ENCODE data around the gene CLCA2. TPM values are rescaled to one million over a fixed set of nuclear protein-coding genes. Genes with fewer than 3 reads are reported as not detected.

The CLCA2 gene
- total RNA-seq, 1 donor from 2014 or later = not detected

GRCh38 chr1:86429122-86429725 is 5.3 kb downstream of the CLCA2 start:
- DNase-seq (ENCODE audit: low read depth in 2 of 2) = no peak

- peak; percentile 64 to 90 for DNase-seq (ENCODE audit: low read depth in 2 of 2)
Measured at GRCh38 chr1:86429835-86430234, 5.9 kb downstream of the CLCA2 start.

GRCh38 chr1:86430376-86430775 is 6.4 kb downstream of the CLCA2 start:
- no peak for DNase-seq (ENCODE audit: low read depth in 2 of 2)

GRCh38 chr1:86434059-86434458 is 10.1 kb downstream of the CLCA2 start:
- no peak for DNase-seq (ENCODE audit: low read depth in 2 of 2)

GRCh38 chr1:86435327-86435726 is 11.4 kb downstream of the CLCA2 start:
- DNase-seq (ENCODE audit: low read depth in 2 of 2) = no peak

- no peak for DNase-seq (ENCODE audit: low read depth in 2 of 2)
Measured at GRCh38 chr1:86436041-86436440, 12.1 kb downstream of the CLCA2 start.

- DNase-seq (ENCODE audit: low read depth in 2 of 2) = no peak
Measured at GRCh38 chr1:86441581-86441980, 17.6 kb downstream of the CLCA2 start.

- no peak for DNase-seq (ENCODE audit: low read depth in 2 of 2)
Measured at GRCh38 chr1:86441997-86442396, 18.0 kb downstream of the CLCA2 start.

- no peak for DNase-seq (ENCODE audit: low read depth in 2 of 2)
Measured at GRCh38 chr1:86445919-86446318, 21.9 kb downstream of the CLCA2 start.

GRCh38 chr1:86447198-86447790 is 23.3 kb downstream of the CLCA2 start:
- no peak for DNase-seq (ENCODE audit: low read depth in 2 of 2)

- no peak for DNase-seq (ENCODE audit: low read depth in 2 of 2)
Measured at GRCh38 chr1:86448670-86449069, 24.7 kb downstream of the CLCA2 start.

GRCh38 chr1:86449103-86449502 is 25.1 kb downstream of the CLCA2 start:
- DNase-seq (ENCODE audit: low read depth in 2 of 2) = no peak

GRCh38 chr1:86450847-86451246 is 26.9 kb downstream of the CLCA2 start:
- no peak for DNase-seq (ENCODE audit: low read depth in 2 of 2)

- no peak for DNase-seq (ENCODE audit: low read depth in 2 of 2)
Measured at GRCh38 chr1:86453664-86454063, 29.7 kb downstream of the CLCA2 start.

GRCh38 chr1:86455073-86455472 is 31.1 kb downstream of the CLCA2 start:
- no peak for DNase-seq (ENCODE audit: low read depth in 2 of 2)

GRCh38 chr1:86460998-86461397 is 37.0 kb downstream of the CLCA2 start:
- no peak for DNase-seq (ENCODE audit: low read depth in 2 of 2)

- no peak for DNase-seq (ENCODE audit: low read depth in 2 of 2)
Measured at GRCh38 chr1:86461482-86461881, 37.5 kb downstream of the CLCA2 start.

- DNase-seq (ENCODE audit: low read depth in 2 of 2) = no peak
Measured at GRCh38 chr1:86464819-86465218, 40.8 kb downstream of the CLCA2 start.

GRCh38 chr1:86466109-86466844 is 42.3 kb downstream of the CLCA2 start:
- no peak for DNase-seq (ENCODE audit: low read depth in 2 of 2)

GRCh38 chr1:86466986-86467385 is 43.0 kb downstream of the CLCA2 start:
- peak in 1 of 2 donors; percentile 35 for DNase-seq (ENCODE audit: low read depth in 2 of 2)

GRCh38 chr1:86468501-86468977 is 44.6 kb downstream of the CLCA2 start, which contains the start of gene CLCA1:
TSS of gene CLCA1 (plus strand) at chr1:86468927. CDS start at chr1:86468972, 45 bp downstream.
- no peak for DNase-seq (ENCODE audit: low read depth in 2 of 2)

GRCh38 chr1:86470859-86471258 is 46.9 kb downstream of the CLCA2 start:
- no peak for DNase-seq (ENCODE audit: low read depth in 2 of 2)

- no peak for DNase-seq (ENCODE audit: low read depth in 2 of 2)
Measured at GRCh38 chr1:86471291-86471690, 47.3 kb downstream of the CLCA2 start.

Data from lung microvascular endothelial cell (primary cell).